GM19455 (cell line): ENCODE results near the gene SNRNP35.
"Not testable (repeated sequence)": the region's sequence is repeated elsewhere in the genome, so short reads cannot be mapped to it uniquely, and the experiment has no call there.

Experiments
- ATAC-seq: cut with Tn5 transposase; IDR thresholded peaks from one replicate; pipeline ENCODE4 v1.9.1; 2021; ENCODE audit not compliant: unreplicated experiment

The SNRNP35 gene

GRCh38 chr12:123488539-123489230, 30.7 kb downstream of the SNRNP35 start:
- ATAC-seq = no peak

DNA sequence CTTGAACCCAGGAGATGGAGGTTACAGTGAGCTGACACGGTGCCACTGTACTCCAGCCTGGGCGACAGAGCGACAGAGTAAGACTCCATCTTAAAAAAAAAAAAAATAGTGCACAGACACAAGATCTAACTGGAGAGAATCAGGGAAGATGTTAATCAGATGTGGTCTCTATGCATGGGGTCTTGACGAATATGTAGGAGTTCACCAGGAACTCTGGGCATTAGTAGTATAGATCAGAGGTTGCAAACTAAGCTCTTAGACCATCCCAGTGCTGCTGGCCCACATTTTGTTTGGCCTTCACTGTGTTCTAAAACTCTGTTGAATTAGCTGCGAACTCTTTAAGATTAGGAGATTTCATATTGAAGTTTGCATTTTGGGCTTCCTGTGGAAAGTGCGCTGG, 31.6 kb downstream of the SNRNP35 start:
- ATAC-seq = no peak

- ATAC-seq = no peak
These were observed 32.1 kb downstream of the SNRNP35 start for GRCh38 chr12:123490089-123490488.

DNA sequence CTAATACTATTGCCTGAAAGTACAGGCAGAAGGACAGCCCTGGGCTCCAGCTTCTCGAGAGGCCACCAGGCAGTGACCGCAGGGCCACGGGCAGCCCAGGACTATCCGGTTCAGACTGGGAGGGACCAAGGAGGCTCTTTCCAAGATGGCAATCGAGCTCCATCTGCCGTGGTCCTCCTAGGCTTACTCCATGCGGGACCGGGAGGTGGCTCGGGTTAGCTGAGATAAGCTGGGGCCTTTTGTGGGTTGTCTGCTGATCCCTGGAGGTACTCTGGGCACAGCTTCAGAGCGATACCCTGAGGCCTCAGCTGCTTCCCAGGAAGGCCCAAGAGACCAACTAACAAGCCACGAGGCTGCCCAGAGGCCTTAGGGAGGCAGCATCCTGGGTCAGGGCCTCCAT, 33.1 kb downstream of the SNRNP35 start:
- no peak for ATAC-seq

GRCh38 chr12:123491481-123491880, 33.5 kb downstream of the SNRNP35 start:
- ATAC-seq = no peak

GRCh38 chr12:123492339-123493039, 34.5 kb downstream of the SNRNP35 start:
- not testable (repeated sequence) for ATAC-seq

DNA sequence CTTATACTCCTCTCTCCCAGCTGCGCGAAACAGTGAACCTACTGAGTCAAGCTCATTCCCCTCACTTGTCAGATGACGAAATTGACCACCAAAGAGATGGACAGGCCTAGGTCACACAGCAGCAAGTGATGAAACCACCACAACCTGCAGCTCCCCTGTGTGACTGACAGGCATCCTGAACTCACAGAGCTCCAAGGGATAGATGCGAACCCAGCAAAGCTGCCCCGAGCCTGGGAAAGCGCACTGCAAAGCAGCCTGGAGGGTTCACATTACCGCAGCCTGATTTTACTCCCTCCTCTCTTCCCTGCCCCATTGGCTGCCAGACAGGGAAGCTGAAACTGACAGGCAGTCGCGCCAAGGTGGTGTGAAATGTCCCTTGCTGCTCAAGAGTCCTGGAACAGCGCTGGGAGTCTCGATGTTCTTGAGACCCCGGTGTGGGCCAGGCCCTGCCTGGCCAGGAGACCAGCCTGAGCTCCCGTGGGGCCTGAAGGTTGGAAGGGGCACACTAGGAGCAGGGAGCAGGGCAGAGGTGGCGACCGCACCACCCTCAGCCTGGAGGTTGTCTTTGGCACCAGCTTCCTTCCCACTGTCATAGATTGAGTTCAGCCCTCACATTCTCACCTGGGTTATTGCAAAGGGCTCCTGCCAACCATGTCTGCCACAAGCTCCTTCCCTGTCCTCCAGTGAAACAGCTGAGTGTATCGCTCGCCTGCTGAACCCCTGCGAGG, 36.3 kb downstream of the SNRNP35 start:
- ATAC-seq = no peak

DNA sequence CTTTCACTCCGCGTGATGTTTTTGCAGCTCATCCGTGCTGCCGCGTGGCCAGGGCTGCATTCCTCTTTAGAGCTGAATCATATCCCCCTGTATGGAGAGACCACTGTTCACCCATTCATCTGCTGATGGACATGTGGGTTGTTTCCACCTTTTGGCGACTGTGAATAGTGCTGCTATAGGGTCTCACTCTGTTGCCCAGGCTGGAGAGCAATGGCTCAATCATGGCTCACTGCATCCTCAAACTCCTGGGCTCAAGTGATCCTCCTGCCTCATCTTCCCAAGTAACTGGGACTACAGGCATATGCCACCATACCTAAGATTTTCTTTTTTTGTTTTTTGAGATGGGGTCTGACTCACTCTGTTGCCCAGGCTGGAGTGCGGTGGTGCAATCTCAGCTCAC, 39.1 kb downstream of the SNRNP35 start:
- ATAC-seq = no peak

- ATAC-seq = no peak
These were observed 40.3 kb downstream of the SNRNP35 start for GRCh38 chr12:123498126-123498825.

GRCh38 chr12:123499332-123499731, 41.4 kb downstream of the SNRNP35 start:
- no peak for ATAC-seq

GRCh38 chr12:123502163-123502704, 44.3 kb downstream of the SNRNP35 start:
- ATAC-seq = no peak

- ATAC-seq = no peak
These were observed 48.3 kb downstream of the SNRNP35 start for GRCh38 chr12:123506059-123506842.

GRCh38 chr12:123506843-123507236, 48.9 kb downstream of the SNRNP35 start:
- ATAC-seq = no peak

GRCh38 chr12:123512838-123513665, 55.1 kb downstream of the SNRNP35 start:
- no peak for ATAC-seq

DNA sequence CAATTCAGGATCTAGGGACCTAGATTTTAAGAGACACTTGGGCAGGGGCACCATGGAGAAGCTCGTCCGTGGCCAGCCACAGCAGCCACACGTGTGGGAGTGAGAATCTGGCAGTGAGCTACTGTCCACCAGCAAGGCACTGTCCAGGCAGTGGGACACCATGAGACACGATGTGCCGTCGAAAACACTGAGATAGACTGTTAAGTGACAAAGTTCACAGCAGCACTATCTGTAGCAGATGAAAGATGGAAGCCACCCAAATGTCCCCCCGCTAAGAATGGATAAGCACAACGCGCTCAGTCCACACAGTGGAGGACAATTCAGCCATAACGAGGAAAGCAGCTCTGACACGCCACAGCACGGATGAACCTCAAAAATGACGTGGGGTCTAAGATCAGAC, 55.9 kb downstream of the SNRNP35 start:
- no peak for ATAC-seq

GRCh38 chr12:123514582-123515221, 56.8 kb downstream of the SNRNP35 start:
- ATAC-seq = not testable (repeated sequence)

DNA sequence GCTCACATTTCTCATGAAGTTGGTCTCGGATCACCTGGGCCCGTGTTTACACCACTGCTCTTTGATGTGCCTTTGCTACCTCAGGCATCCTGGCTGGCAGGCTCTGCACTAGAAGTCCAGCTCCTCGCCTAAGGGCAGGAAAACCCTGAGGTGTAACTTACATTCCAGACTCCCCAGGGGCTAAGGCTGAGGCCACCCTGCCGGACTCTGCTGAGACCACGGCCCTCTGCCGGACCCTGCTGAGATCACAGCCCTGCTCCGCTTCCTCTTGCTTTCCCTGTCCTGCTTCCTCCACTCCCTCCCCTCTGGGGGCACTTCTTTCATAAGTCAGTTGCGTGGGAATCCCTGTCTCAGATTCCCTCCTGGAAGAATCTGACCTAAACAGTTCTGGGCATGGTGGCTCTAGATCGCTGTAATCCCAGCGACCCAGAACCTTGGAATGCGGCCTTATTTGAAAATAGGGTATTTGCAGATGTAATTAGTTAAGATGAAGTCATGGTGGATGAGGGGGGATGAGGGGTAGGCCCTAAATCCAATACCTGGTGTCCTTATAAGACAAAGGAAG, 58.4 kb downstream of the SNRNP35 start:
- ATAC-seq = no peak
